Measurements from ENCODE around the gene GMDS. TPM values are rescaled to one million over a fixed set of nuclear protein-coding genes. Genes with fewer than 3 reads are reported as not detected.

GMDS gene
- total RNA-seq, 1 donor from 2014 or later: 105 TPM

GRCh38 chr6:2133716-2134310 is 111.6 kb downstream of the GMDS start:
- DNase-seq (ENCODE audit: low spot score): no peak

DNA sequence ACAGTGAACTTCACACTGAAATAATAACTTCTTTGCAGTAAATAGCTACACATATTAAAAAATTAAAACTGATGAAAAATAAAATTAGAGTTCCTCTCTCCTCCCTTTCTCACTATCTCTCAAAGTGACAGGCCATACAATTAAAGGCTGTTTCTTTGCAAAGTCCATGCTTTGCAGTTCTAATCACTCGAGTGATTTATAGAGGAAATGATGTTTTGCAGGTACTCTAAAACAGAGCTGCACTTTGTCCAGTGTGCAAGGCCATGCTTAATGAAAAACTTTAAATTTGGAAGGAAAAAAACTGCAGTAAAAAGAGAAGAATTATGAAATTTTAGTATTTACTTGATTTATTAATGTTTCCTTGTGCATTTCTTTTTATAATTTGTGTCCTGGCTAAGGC is 112.5 kb downstream of the GMDS start:
- no peak for DNase-seq (ENCODE audit: low spot score)

DNA sequence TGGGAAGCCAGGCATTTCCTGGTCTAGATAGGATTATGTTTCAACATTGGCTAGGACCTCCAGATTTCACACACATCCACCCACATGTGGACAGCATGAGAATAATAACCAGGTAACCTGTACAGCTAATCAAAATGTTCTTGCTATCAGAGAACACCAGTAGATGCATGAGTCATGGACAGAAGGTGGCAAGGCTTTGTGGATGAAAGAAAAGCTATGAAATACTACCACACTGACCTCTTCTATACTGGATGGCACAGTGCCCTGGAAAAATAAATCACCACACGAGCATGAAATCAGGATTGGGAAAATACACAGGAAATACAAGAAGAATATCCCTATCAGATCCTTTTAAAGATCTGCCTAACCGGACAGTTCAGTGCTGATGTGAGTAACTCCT is 113.0 kb downstream of the GMDS start:
- DNase-seq (ENCODE audit: low spot score): no peak

DNA sequence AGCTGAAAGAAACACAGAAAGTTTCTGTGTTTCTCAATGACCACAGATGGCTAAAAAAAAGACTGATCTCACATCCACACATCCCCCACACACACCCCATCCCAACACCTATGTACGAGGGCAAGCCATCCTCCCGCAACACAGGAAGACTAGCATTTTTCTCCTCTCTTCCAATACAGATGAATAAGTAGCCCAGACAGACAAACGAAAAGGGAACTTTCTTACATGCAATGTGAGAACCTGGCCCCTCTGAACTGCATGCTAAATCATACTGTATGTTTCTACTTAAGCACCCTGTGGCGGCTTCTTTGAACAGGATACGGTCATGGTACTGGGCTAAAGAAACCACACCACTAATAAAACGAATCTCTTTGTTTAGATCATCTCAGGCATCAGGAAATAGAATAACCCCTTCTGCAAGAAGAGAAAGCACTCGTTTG is 116.2 kb downstream of the GMDS start:
- DNase-seq (ENCODE audit: low spot score): no peak

- DNase-seq (ENCODE audit: low spot score): peak; percentile 38
Observed at GRCh38 chr6:2127484-2127911, 117.9 kb downstream of the GMDS start.

DNA sequence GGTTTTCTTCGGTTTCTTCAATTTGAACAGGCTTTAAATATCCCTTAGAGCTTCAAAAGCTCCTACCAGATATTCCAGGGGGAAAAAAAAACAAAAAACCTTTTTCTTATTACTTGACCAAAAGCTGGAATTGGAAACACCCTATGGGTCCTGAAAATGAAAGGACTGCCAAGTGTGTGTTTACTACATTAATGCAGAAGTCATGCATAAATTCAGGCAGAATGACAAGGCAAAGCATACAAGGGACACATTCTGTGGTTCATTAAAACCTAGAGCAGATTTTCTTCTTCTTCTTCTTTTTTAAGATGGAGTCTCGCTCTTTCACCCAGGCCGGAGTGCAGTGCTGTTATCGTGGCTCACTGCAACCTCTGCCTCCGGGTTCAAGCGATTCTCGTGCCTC is 119.1 kb downstream of the GMDS start:
- no peak for DNase-seq (ENCODE audit: low spot score)

- DNase-seq (ENCODE audit: low spot score): no peak
Observed at GRCh38 chr6:2125158-2125557, 120.2 kb downstream of the GMDS start.

DNA sequence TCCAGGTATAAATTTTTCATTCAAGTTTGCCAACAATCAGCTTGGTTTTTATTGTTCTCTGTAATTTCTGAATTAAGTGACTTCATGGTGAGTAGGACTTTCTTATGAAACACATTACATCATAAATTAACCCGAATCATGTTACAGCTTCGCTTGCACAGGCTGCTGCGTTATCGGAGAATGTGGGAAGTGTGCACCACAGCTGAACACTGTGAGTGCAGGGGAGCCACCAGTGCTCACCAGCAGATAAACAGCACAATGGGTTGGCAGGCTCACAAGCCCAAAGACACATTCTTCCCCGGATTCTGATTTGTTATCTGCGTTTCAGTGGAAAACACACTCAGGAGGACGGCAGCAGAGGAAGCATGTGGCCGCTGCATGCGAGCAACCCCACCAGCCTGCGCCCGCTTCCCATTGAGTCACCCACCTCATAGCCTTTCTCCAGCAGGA is 121.1 kb downstream of the GMDS start:
- no peak for DNase-seq (ENCODE audit: low spot score)

DNA sequence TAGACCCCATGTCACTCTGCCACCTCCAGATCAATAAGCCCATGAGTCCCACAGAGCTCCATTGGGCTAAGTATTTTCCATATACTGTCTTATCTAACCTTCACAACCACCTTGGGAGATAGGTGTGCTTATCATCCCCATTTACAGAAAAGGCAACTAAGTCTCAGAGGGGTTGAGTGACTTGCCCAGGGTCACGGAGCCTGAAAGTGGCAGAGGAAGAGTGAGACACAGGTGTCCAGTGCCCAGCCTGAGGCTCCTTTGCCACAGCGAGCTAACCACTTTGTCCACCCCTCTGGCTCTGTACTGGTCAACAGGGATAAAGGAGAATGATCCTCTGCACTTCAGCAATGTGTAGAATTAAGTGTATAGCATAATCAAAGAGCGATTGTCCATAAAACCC is 124.5 kb downstream of the GMDS start:
- DNase-seq (ENCODE audit: low spot score): no peak

- DNase-seq (ENCODE audit: low spot score): no peak
Observed at GRCh38 chr6:2119275-2119674, 126.1 kb downstream of the GMDS start.

GRCh38 chr6:2118136-2118535 is 127.3 kb downstream of the GMDS start:
- no peak for DNase-seq (ENCODE audit: low spot score)

- DNase-seq (ENCODE audit: low spot score): no peak
Observed at GRCh38 chr6:2117447-2117846, 128.0 kb downstream of the GMDS start.

- no peak for DNase-seq (ENCODE audit: low spot score)
Observed at GRCh38 chr6:2116496-2116895, 128.9 kb downstream of the GMDS start.

- no peak for DNase-seq (ENCODE audit: low spot score)
Observed at GRCh38 chr6:2114100-2114499, 131.3 kb downstream of the GMDS start.

- no peak for DNase-seq (ENCODE audit: low spot score)
Observed at GRCh38 chr6:2111162-2111677, 134.2 kb downstream of the GMDS start.

DNA sequence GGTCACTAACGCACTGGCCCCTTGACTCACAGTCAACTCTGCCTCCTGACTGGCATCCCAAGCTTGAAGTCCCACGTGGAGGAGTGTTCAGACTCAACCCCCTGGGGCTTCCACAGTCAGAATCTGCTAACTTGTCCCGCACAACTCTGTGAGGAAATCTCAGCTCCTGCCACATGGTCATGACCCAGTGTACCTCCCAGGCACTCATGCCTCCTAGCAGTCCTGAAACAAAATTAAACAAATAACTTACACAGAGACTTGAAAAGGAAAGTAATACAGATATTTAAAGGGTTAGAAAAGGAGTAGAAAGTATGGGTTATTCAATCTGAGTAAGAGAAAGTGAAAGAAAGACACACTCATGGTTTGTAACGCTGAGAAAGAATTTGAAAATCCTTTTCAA is 134.9 kb downstream of the GMDS start:
- no peak for DNase-seq (ENCODE audit: low spot score)

- DNase-seq (ENCODE audit: low spot score): no peak
Observed at GRCh38 chr6:2109796-2110195, 135.6 kb downstream of the GMDS start.

GRCh38 chr6:2108700-2109306 is 136.6 kb downstream of the GMDS start:
- no peak for DNase-seq (ENCODE audit: low spot score)

- no peak for DNase-seq (ENCODE audit: low spot score)
Observed at GRCh38 chr6:2104524-2104880, 140.9 kb downstream of the GMDS start.

- DNase-seq (ENCODE audit: low spot score): no peak
Observed at GRCh38 chr6:2103765-2104523, 141.5 kb downstream of the GMDS start.

DNA sequence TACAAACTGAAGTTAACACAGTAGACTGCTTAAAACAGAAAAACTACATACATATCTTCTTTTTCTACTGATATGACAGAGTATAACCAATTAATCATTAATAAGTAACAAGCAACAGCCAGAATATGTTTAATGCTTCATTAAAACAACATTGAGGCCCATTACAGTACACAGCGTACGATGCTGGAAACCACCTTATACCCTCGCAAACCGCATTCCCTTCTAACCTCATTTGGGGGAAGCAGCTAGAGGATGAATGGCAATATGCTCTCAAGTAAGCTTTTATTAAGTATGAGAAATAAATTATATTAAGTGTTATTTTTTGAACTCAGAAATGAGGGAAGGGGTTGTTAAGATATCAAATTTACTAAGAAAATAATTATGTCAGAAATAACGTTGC is 142.4 kb downstream of the GMDS start:
- DNase-seq (ENCODE audit: low spot score): no peak

DNA sequence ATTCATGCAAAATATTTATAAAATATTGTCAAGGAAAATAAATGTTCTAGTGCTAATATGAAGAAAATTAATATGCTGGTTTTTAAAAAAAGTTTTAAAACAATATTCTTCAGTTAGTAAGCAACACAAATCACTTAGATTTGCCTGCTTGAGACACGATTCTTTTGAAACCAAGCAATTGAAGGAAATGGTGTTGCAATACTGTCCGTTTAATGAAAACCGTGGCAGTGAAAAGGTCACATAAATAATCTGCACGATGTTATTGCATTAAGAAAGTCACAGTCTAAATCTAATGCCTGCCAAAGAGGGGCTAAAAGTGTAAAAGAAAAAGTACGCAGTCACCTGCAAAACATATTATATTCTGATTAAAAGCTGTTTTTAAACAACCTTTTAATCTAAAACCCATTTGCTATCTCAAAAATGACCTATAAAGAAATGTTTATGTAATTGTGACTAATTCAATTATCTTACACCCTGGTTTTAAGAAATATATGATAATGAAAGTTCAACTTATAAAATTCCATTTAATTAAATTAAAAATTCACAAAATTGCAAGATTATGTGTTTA is 143.0 kb downstream of the GMDS start:
- no peak for DNase-seq (ENCODE audit: low spot score)

- DNase-seq (ENCODE audit: low spot score): no peak
Observed at GRCh38 chr6:2101213-2101612, 144.2 kb downstream of the GMDS start.
